H1 (cell line): Measurements from ENCODE around the gene AKAP7. TPM values are rescaled to one million over a fixed set of nuclear protein-coding genes. Genes with fewer than 3 reads are reported as not detected.

Experiments
- CTCF ChIA-PET: fragments of 300-600 bp; sonication (Branson Sonifier 250); formaldehyde crosslinking; loops from one replicate; lab custom pipeline; 2021; ENCODE audit not compliant: partially characterized antibody; lab: Charles Lee
- POLR2A ChIA-PET: fragments of 300-600 bp; sonication (Branson Sonifier 250); formaldehyde crosslinking; loops from one replicate; lab custom pipeline; 2021; ENCODE audit warnings: inconsistent platforms; ENCODE audit not compliant: partially characterized antibody; lab: Charles Lee
- DNase-seq, 2 experiments: peaks; one replicate each; pipeline versions ENCODE4 v3.0.0 to v3.0.0-alpha.2; 2010 to 2022; ENCODE audit warnings: low spot score in 2 of 2, low read depth in 1 of 2, mixed read lengths in 1 of 2
- FAIRE-seq: peaks from 2 replicates; lab custom pipeline; 2011; peaks lifted over from hg19 to GRCh38; lab: Jason Lieb, UNC
- H2AFZ ChIP-seq: 2 replicates; pipeline ENCODE4 v1.8.1; 2012; ENCODE audit warnings: low read length, inconsistent platforms
- H2AK5ac ChIP-seq: 2 replicates; pipeline ENCODE4 v1.6.1; 2013; ENCODE audit warnings: low read depth, low read length
- H2BK120ac ChIP-seq: replicated peaks from 2 replicates; pipeline ENCODE3; 2013; ENCODE audit warnings: low read depth, low read length, inconsistent platforms
- H2BK12ac ChIP-seq: 2 replicates; pipeline ENCODE4 v1.6.1; 2013; ENCODE audit warnings: low read depth, low read length
- H2BK15ac ChIP-seq: 2 replicates; pipeline ENCODE4 v1.6.1; 2013; ENCODE audit warnings: low read length
- H2BK20ac ChIP-seq: 2 replicates; pipeline ENCODE4 v1.6.1; 2013; ENCODE audit warnings: low read length
- H2BK5ac ChIP-seq: 2 replicates; pipeline ENCODE4 v1.6.1; 2013; ENCODE audit warnings: low read depth, low read length
- H3K14ac ChIP-seq: 2 replicates; pipeline ENCODE4 v1.6.1; 2013; ENCODE audit warnings: inconsistent platforms; ENCODE audit not compliant: insufficient read length
- H3K18ac ChIP-seq: 2 replicates; pipeline ENCODE4 v1.6.1; 2013; ENCODE audit warnings: low read length; ENCODE audit errors: extremely low read depth
- H3K23ac ChIP-seq: 2 replicates; pipeline ENCODE4 v1.6.1; 2013; ENCODE audit warnings: inconsistent platforms; ENCODE audit not compliant: insufficient read length
- H3K23me2 ChIP-seq: 2 replicates; pipeline ENCODE4 v1.6.1; 2013; ENCODE audit warnings: low read depth, low read length
- H3K27ac ChIP-seq: 2 replicates; pipeline ENCODE4 v1.6.1; 2011; ENCODE audit warnings: low read depth, low read length, inconsistent platforms
- H3K27me3 ChIP-seq, 4 experiments: replicated peaks in 1 of 4; 1 replicate in 1 of 4; 2 replicates in 3 of 4; pipeline versions ENCODE4 v1.6.1 to v1.8.1; 2011 to 2013; ENCODE audit warnings: low read length in 3 of 4, mild to moderate bottlenecking in 3 of 4, inconsistent platforms in 2 of 4, mixed read lengths in 2 of 4, moderate library complexity in 1 of 4; ENCODE audit not compliant: control insufficient read depth in 3 of 4, insufficient read depth in 3 of 4; ENCODE audit errors: extremely low read depth in 1 of 4
- H3K36me3 ChIP-seq, 4 experiments: 2 replicates each; pipeline versions ENCODE4 v1.6.1 to v1.8.1; 2011 to 2013; ENCODE audit warnings: mild to moderate bottlenecking in 4 of 4, low read length in 3 of 4, moderate library complexity in 2 of 4, control low read depth in 1 of 4, inconsistent platforms in 1 of 4; ENCODE audit not compliant: insufficient read depth in 4 of 4, control insufficient read depth in 2 of 4
- H3K4ac ChIP-seq: replicated peaks from 2 replicates; pipeline ENCODE3; 2013; ENCODE audit warnings: low read length, low read depth, mixed read lengths, inconsistent platforms; ENCODE audit not compliant: insufficient read length
- H3K4me1 ChIP-seq, 4 experiments: replicated peaks in 1 of 4; 1 replicate in 1 of 4; 2 replicates in 3 of 4; pipeline versions ENCODE4 v1.6.1 to v1.8.1; 2011 to 2013; ENCODE audit warnings: low read length in 3 of 4, inconsistent platforms in 2 of 4, mixed read lengths in 1 of 4; ENCODE audit not compliant: insufficient read depth in 4 of 4, control insufficient read depth in 3 of 4
- H3K4me2 ChIP-seq, 2 experiments: 2 replicates each; pipeline versions ENCODE4 v1.6.1 to v1.8.1; 2011 to 2013; ENCODE audit warnings: low read depth in 2 of 2, low read length in 2 of 2, control low read depth in 1 of 2, inconsistent platforms in 1 of 2, mild to moderate bottlenecking in 1 of 2; ENCODE audit not compliant: insufficient read depth in 1 of 2
- H3K4me3 ChIP-seq, 4 experiments: fragments of 200-600, 300-600 bp in 1 of 4; sonication (generic), shearing (Covaris generic), sonication (Bioruptor Twin) in 1 of 4; 2 replicates each; pipeline versions ENCODE4 v1.5.1 to v1.8.1; 2011 to 2016; ENCODE audit warnings: low read length in 4 of 4, low read depth in 3 of 4, control low read depth in 2 of 4, inconsistent platforms in 2 of 4, mild to moderate bottlenecking in 2 of 4, mixed read lengths in 1 of 4, moderate library complexity in 1 of 4; ENCODE audit not compliant: insufficient read depth in 2 of 4; ENCODE audit errors: extremely low read depth in 1 of 4
- H3K56ac ChIP-seq: replicated peaks from 2 replicates; pipeline ENCODE3; 2013; ENCODE audit warnings: low read depth, mild to moderate bottlenecking, mixed read lengths, low read length, inconsistent platforms; ENCODE audit not compliant: insufficient read length
- H3K79me1 ChIP-seq: 2 replicates; pipeline ENCODE4 v1.6.1; 2013; ENCODE audit warnings: low read depth, low read length, control low read depth
- H3K79me2 ChIP-seq, 2 experiments: 2 replicates each; pipeline versions ENCODE4 v1.6.1 to v1.8.1; 2012 to 2013; ENCODE audit warnings: low read length in 2 of 2, mild to moderate bottlenecking in 2 of 2, inconsistent platforms in 1 of 2; ENCODE audit not compliant: insufficient read depth in 2 of 2, control insufficient read depth in 1 of 2
- H3K9ac ChIP-seq, 4 experiments: replicated peaks in 1 of 4; 1 replicate in 1 of 4; 2 replicates in 3 of 4; pipeline versions ENCODE4 v1.6.1 to v1.8.1; 2011 to 2013; ENCODE audit warnings: low read depth in 3 of 4, low read length in 3 of 4, control low read depth in 2 of 4, mild to moderate bottlenecking in 2 of 4, moderate library complexity in 2 of 4, inconsistent platforms in 1 of 4; ENCODE audit errors: extremely low read depth in 1 of 4
- H3K9me3 ChIP-seq, 2 experiments: 2 replicates each; pipeline versions ENCODE4 v1.6.1 to v1.8.1; 2012 to 2013; ENCODE audit warnings: mild to moderate bottlenecking in 2 of 2, moderate library complexity in 2 of 2, control low read depth in 1 of 2, inconsistent platforms in 1 of 2, low read depth in 1 of 2, low read length in 1 of 2, mixed read lengths in 1 of 2; ENCODE audit not compliant: insufficient read depth in 2 of 2
- H4K20me1 ChIP-seq, 2 experiments: replicated peaks in 1 of 2; 2 replicates each; pipeline versions ENCODE3 to v1.8.1; 2011 to 2013; ENCODE audit warnings: inconsistent platforms in 2 of 2, low read length in 2 of 2, mild to moderate bottlenecking in 1 of 2; ENCODE audit not compliant: insufficient read depth in 2 of 2, control insufficient read depth in 1 of 2
- H4K5ac ChIP-seq: 2 replicates; pipeline ENCODE4 v1.6.1; 2013; ENCODE audit warnings: low read length, low read depth, mixed read lengths, inconsistent platforms; ENCODE audit not compliant: insufficient read length
- H4K8ac ChIP-seq: 2 replicates; pipeline ENCODE4 v1.8.0; 2013; ENCODE audit warnings: mild to moderate bottlenecking, moderate library complexity, low read length, inconsistent platforms; ENCODE audit not compliant: insufficient read depth; ENCODE audit errors: extremely low read depth
- H4K91ac ChIP-seq: replicated peaks from 2 replicates; pipeline ENCODE3; 2013; ENCODE audit warnings: low read length, mixed read lengths, inconsistent platforms; ENCODE audit not compliant: insufficient read length
- ATF2 ChIP-seq: IDR thresholded peaks from 2 replicates; pipeline ENCODE4 v1.6.1; 2012; ENCODE audit warnings: low read length, inconsistent platforms
- CBX5 ChIP-seq: fragments of 300-800, 300-1000 bp; sonication (generic); IDR thresholded peaks from 2 replicates; pipeline ENCODE4 v1.7.1; 2016; ENCODE audit warnings: antibody characterized with exemption, low read length, low read depth
- CEBPB ChIP-seq: IDR thresholded peaks from 2 replicates; pipeline ENCODE4 v1.6.1; 2012; ENCODE audit warnings: low read depth, low read length
- EP300 ChIP-seq, 2 experiments: IDR thresholded peaks; 1 replicate in 1 of 2; 2 replicates in 1 of 2; pipeline ENCODE4 v1.6.1; 2011 to 2012; ENCODE audit warnings: low read depth in 2 of 2, low read length in 2 of 2, mild to moderate bottlenecking in 2 of 2, borderline replicate concordance in 1 of 2, inconsistent platforms in 1 of 2, moderate library complexity in 1 of 2
- MAX ChIP-seq: IDR thresholded peaks from 2 replicates; pipeline ENCODE4 v1.6.1; 2012; ENCODE audit warnings: inconsistent platforms
- SP4 ChIP-seq: IDR thresholded peaks from 2 replicates; pipeline ENCODE4 v1.6.1; 2012; ENCODE audit warnings: low read length, inconsistent platforms
- ZNF274 ChIP-seq: IDR thresholded peaks from 2 replicates; pipeline ENCODE4 v1.7.0; 2012; ENCODE audit warnings: low read length, borderline replicate concordance; ENCODE audit errors: extremely low read depth
- WGBS, 2 experiments: shearing (Covaris generic) in 1 of 2; methylation state at CpG; one replicate each; pipeline versions ENCODE4 v1.1.6 to v1.1.7; 2013 to 2015; ENCODE audit warnings: low lambda C conversion rate in 2 of 2, mixed read lengths in 2 of 2, inconsistent platforms in 1 of 2, low coverage in 1 of 2, missing lambda C conversion rate in 1 of 2; ENCODE audit not compliant: insufficient replicate concordance in 2 of 2, insufficient coverage in 1 of 2, insufficient read length in 1 of 2; ENCODE audit errors: extremely low coverage in 1 of 2, missing lambda C conversion rate in 1 of 2; 5-methylcytosine and 5-hydroxymethylcytosine counted together
- polyA plus RNA-seq, 7 experiments: library from polyadenylated mRNA; depleted of rRNA in 3 of 7; stranded (reverse) in 5 of 7; unstranded in 2 of 7; fragments of >200 nt in 5 of 7; fragments of 200-250 nt in 2 of 7; gene quantifications; 1 replicate in 5 of 7; 2 replicates in 1 of 7; 4 replicates in 1 of 7; pipeline versions ENCODE4 v1.2.1 to v1.2.3, GENCODE V29; 2011 to 2013; ENCODE audit warnings: missing spikeins in 2 of 7, mixed read lengths in 2 of 7
- total RNA-seq: library from RNA; stranded (reverse); fragmentation: NEBNext Ultra II Directional; extraction: Animal tissue kit (Norgen Biotek cat#: 25700); gene quantifications from 2 replicates; pipeline ENCODE4 v1.2.1, GENCODE V29; 2021

AKAP7 gene
- total and polyA plus RNA-seq, 2 of the 8 experiments (the other 6 are each of a cell fraction or from before 2014, with no cell fraction given), result 4.7 to 16.9 TPM

- CTCF ChIA-PET, result no interaction called here
- WGBS, 2 experiments, result 85% methylated on average over 1 of the region's 1 CpG; no CpG with 5 or more reads in 1 of the 2 experiments
Measured at GRCh38 chr6:131223416-131223815, 88.1 kb downstream of the AKAP7 start.

More at GRCh38 chr6:131223416-131223815, 88.1 kb downstream of the AKAP7 start:
- Histone ChIP-seq H3K4ac (no peak overlapping the region), H3K4me3 (no peak overlapping the region), H3K23me2 (no peaks in the 10 kb centered on the region), H3K79me1 (no peaks in the 10 kb centered on the region), H2AK5ac (no peak overlapping the region), H2BK15ac (no peak overlapping the region), H2BK20ac (no peak overlapping the region), H3K56ac (no peak overlapping the region), H3K4me1 (peaks cover 0 to 8% (median 2%) of the 10 kb centered on the region in 4 experiments; a peak in 2 of 7 replicates), H3K4me2 (no peak overlapping the region), H4K8ac (no peak overlapping the region), H4K91ac (no peak overlapping the region), H3K23ac (no peak overlapping the region), H2BK12ac (no peak overlapping the region), H4K5ac (no peak overlapping the region), H3K18ac (no peak overlapping the region), H3K9ac (no peak overlapping the region), H3K14ac (no peak overlapping the region), H3K79me2 (no peaks in the 10 kb centered on the region), H2BK5ac (no peak overlapping the region), H2AFZ (no peak overlapping the region), H3K9me3 (no peaks in the 10 kb centered on the region), H3K36me3 (no peaks in the 10 kb centered on the region; a peak in 1 of 8 replicates), H3K27me3 (no peaks in the 10 kb centered on the region), H3K27ac (no peak overlapping the region), H4K20me1 (no peaks in the 10 kb centered on the region), H2BK120ac (no peak overlapping the region)
- no peak for DNase-seq
- no peak for FAIRE-seq
- TF ChIP-seq EP300 (IDR thresholded peaks at IDR 0.05; ENCODE audit: borderline replicate concordance in 1 of 2, low read depth in 2 of 2, low read length in 2 of 2) (no peak), ATF2 (no peak), SP4 (no peak), ZNF274 (no peak), CBX5 (no peak), CEBPB (no peak), MAX (no peak)
- POLR2A ChIA-PET, result interaction anchor here (0.6 kb wide), 1 partner anchor 39 kb away, joined by 3 read pairs; no protein-coding TSS in a partner anchor
